ENCODE results near the gene NDUFS1. TPM values are rescaled to one million over a fixed set of nuclear protein-coding genes. Genes with fewer than 3 reads are reported as not detected.
"Not testable (repeated sequence)": the region's sequence is repeated elsewhere in the genome, so short reads cannot be mapped to it uniquely, and the experiment has no call there.

Gene NDUFS1
- total RNA-seq, 2 donors from 2014 or later = 30.9 to 35.2 TPM

- H3K4me3 Mint-ChIP-seq = peak overlapping the region; percentile 98
- not testable (repeated sequence) for ATAC-seq; H3K27me3 Mint-ChIP-seq; H3K9me3 ChIP-seq (ENCODE audit: control insufficient read depth, low read length, poor library complexity, severe bottlenecking); H3K27ac Mint-ChIP-seq; DNase-seq; H3K36me3 Mint-ChIP-seq (ENCODE audit: low read depth)
- H3K4me1 Mint-ChIP-seq = peaks cover 30% of the 10 kb centered on the region
Observed at GRCh38 chr2:206157014-206157413, 2.2 kb downstream of the NDUFS1 start.

- Mint-ChIP-seq H3K4me1 (peaks cover 31% of the 10 kb centered on the region), H3K27me3 (no peaks in the 10 kb centered on the region), H3K27ac (no peak overlapping the region), H3K4me3 (no peak overlapping the region), H3K36me3 (ENCODE audit: low read depth) (peaks cover 16% of the 10 kb centered on the region)
- H3K9me3 ChIP-seq (ENCODE audit: control insufficient read depth, low read length, poor library complexity, severe bottlenecking) = no peaks in the 10 kb centered on the region
- ATAC-seq (no peak), DNase-seq (no peak)
Observed at GRCh38 chr2:206154197-206154596, 5.0 kb downstream of the NDUFS1 start.

- ATAC-seq (no peak), DNase-seq (no peak)
- Mint-ChIP-seq H3K27ac (peak overlapping the region; percentile 66), H3K4me1 (peaks cover 19% of the 10 kb centered on the region), H3K4me3 (no peak overlapping the region), H3K27me3 (no peaks in the 10 kb centered on the region), H3K36me3 (ENCODE audit: low read depth) (peaks cover 19% of the 10 kb centered on the region)
- no peaks in the 10 kb centered on the region for H3K9me3 ChIP-seq (ENCODE audit: control insufficient read depth, low read length, poor library complexity, severe bottlenecking)
Observed at GRCh38 chr2:206150631-206151030, 8.6 kb downstream of the NDUFS1 start.

GRCh38 chr2:206150168-206150567 is 9.1 kb downstream of the NDUFS1 start:
- peak overlapping the region; percentile 66 for H3K27ac Mint-ChIP-seq
- DNase-seq = no peak
- H3K36me3 Mint-ChIP-seq (ENCODE audit: low read depth) = peaks cover 19% of the 10 kb centered on the region
- H3K4me3 Mint-ChIP-seq = no peak overlapping the region
- no peaks in the 10 kb centered on the region for H3K27me3 Mint-ChIP-seq
- no peaks in the 10 kb centered on the region for H3K9me3 ChIP-seq (ENCODE audit: control insufficient read depth, low read length, poor library complexity, severe bottlenecking)
- ATAC-seq = no peak
- H3K4me1 Mint-ChIP-seq = peaks cover 21% of the 10 kb centered on the region

GRCh38 chr2:206149330-206149729 is 9.9 kb downstream of the NDUFS1 start:
- H3K4me1 Mint-ChIP-seq = peaks cover 22% of the 10 kb centered on the region
- H3K36me3 Mint-ChIP-seq (ENCODE audit: low read depth) = peaks cover 20% of the 10 kb centered on the region

GRCh38 chr2:206145665-206146064 is 13.6 kb downstream of the NDUFS1 start:
- Mint-ChIP-seq H3K36me3 (ENCODE audit: low read depth) (peaks cover 12% of the 10 kb centered on the region), H3K27ac (peak overlapping the region; percentile 45), H3K4me3 (no peak overlapping the region), H3K4me1 (peaks cover 7% of the 10 kb centered on the region), H3K27me3 (no peaks in the 10 kb centered on the region)
- no peaks in the 10 kb centered on the region for H3K9me3 ChIP-seq (ENCODE audit: control insufficient read depth, low read length, poor library complexity, severe bottlenecking)
- DNase-seq = no peak
- no peak for ATAC-seq

More at GRCh38 chr2:206149330-206149729, 9.9 kb downstream of the NDUFS1 start:
- H3K27me3 Mint-ChIP-seq = no peaks in the 10 kb centered on the region
- ATAC-seq = no peak
- no peaks in the 10 kb centered on the region for H3K9me3 ChIP-seq (ENCODE audit: control insufficient read depth, low read length, poor library complexity, severe bottlenecking)
- no peak for DNase-seq
- H3K4me3 Mint-ChIP-seq = no peak overlapping the region
- H3K27ac Mint-ChIP-seq = no peak overlapping the region

- no peak overlapping the region for H3K4me3 Mint-ChIP-seq
- no peak overlapping the region for H3K27ac Mint-ChIP-seq
- no peak for ATAC-seq
- H3K36me3 Mint-ChIP-seq (ENCODE audit: low read depth) = peaks cover 5% of the 10 kb centered on the region
- no peaks in the 10 kb centered on the region for H3K9me3 ChIP-seq (ENCODE audit: control insufficient read depth, low read length, poor library complexity, severe bottlenecking)
- no peaks in the 10 kb centered on the region for H3K27me3 Mint-ChIP-seq
- peaks cover 2% of the 10 kb centered on the region for H3K4me1 Mint-ChIP-seq
- no peak for DNase-seq
Observed at GRCh38 chr2:206144383-206144782, 14.9 kb downstream of the NDUFS1 start.

- no peak for DNase-seq
- no peaks in the 10 kb centered on the region for H3K27me3 Mint-ChIP-seq
- ATAC-seq = no peak
- H3K36me3 Mint-ChIP-seq (ENCODE audit: low read depth) = peaks cover 5% of the 10 kb centered on the region
- H3K9me3 ChIP-seq (ENCODE audit: control insufficient read depth, low read length, poor library complexity, severe bottlenecking) = no peaks in the 10 kb centered on the region
- peaks cover 2% of the 10 kb centered on the region for H3K4me1 Mint-ChIP-seq
- no peak overlapping the region for H3K4me3 Mint-ChIP-seq
- H3K27ac Mint-ChIP-seq = no peak overlapping the region
Observed at GRCh38 chr2:206143451-206143850, 15.8 kb downstream of the NDUFS1 start.

GRCh38 chr2:206127656-206128055 is 31.6 kb downstream of the NDUFS1 start:
- ATAC-seq (no peak), DNase-seq (no peak)
- Mint-ChIP-seq H3K4me1 (no peaks in the 10 kb centered on the region), H3K27me3 (no peaks in the 10 kb centered on the region), H3K36me3 (ENCODE audit: low read depth) (no peaks in the 10 kb centered on the region), H3K4me3 (no peak overlapping the region), H3K27ac (no peak overlapping the region)
- H3K9me3 ChIP-seq (ENCODE audit: control insufficient read depth, low read length, poor library complexity, severe bottlenecking) = no peaks in the 10 kb centered on the region

- H3K9me3 ChIP-seq (ENCODE audit: control insufficient read depth, low read length, poor library complexity, severe bottlenecking) = no peaks in the 10 kb centered on the region
- DNase-seq (no peak), ATAC-seq (no peak)
- Mint-ChIP-seq H3K27me3 (no peaks in the 10 kb centered on the region), H3K4me1 (no peaks in the 10 kb centered on the region), H3K27ac (no peak overlapping the region), H3K4me3 (no peak overlapping the region), H3K36me3 (ENCODE audit: low read depth) (peaks cover 2% of the 10 kb centered on the region)
Observed at GRCh38 chr2:206125901-206126300, 33.3 kb downstream of the NDUFS1 start.

- H3K27me3 Mint-ChIP-seq; DNase-seq; H3K4me3 Mint-ChIP-seq; H3K36me3 Mint-ChIP-seq (ENCODE audit: low read depth); ATAC-seq; H3K27ac Mint-ChIP-seq; H3K4me1 Mint-ChIP-seq; H3K9me3 ChIP-seq (ENCODE audit: control insufficient read depth, low read length, poor library complexity, severe bottlenecking): not testable (repeated sequence)
Observed at GRCh38 chr2:206122569-206122968, 36.7 kb downstream of the NDUFS1 start.

- no peak for DNase-seq
- H3K36me3 Mint-ChIP-seq (ENCODE audit: low read depth) = peaks cover 6% of the 10 kb centered on the region
- H3K4me3 Mint-ChIP-seq = no peak overlapping the region
- no peaks in the 10 kb centered on the region for H3K9me3 ChIP-seq (ENCODE audit: control insufficient read depth, low read length, poor library complexity, severe bottlenecking)
- no peak overlapping the region for H3K27ac Mint-ChIP-seq
- no peak for ATAC-seq
- no peaks in the 10 kb centered on the region for H3K4me1 Mint-ChIP-seq
- no peaks in the 10 kb centered on the region for H3K27me3 Mint-ChIP-seq
Observed at GRCh38 chr2:206116278-206116677, 43.0 kb downstream of the NDUFS1 start.

GRCh38 chr2:206115026-206115578 is 44.1 kb downstream of the NDUFS1 start:
- ATAC-seq (no peak), DNase-seq (no peak)
- no peaks in the 10 kb centered on the region for H3K4me1 Mint-ChIP-seq
- no peaks in the 10 kb centered on the region for H3K9me3 ChIP-seq (ENCODE audit: control insufficient read depth, low read length, poor library complexity, severe bottlenecking)
- no peak overlapping the region for H3K4me3 Mint-ChIP-seq
- H3K27ac Mint-ChIP-seq = no peak overlapping the region
- H3K36me3 Mint-ChIP-seq (ENCODE audit: low read depth) = peaks cover under 1% of the 10 kb centered on the region
- no peaks in the 10 kb centered on the region for H3K27me3 Mint-ChIP-seq

- Mint-ChIP-seq H3K4me3 (no peak overlapping the region), H3K36me3 (ENCODE audit: low read depth) (no peaks in the 10 kb centered on the region), H3K27ac (no peak overlapping the region), H3K4me1 (no peaks in the 10 kb centered on the region), H3K27me3 (no peaks in the 10 kb centered on the region)
- no peaks in the 10 kb centered on the region for H3K9me3 ChIP-seq (ENCODE audit: control insufficient read depth, low read length, poor library complexity, severe bottlenecking)
- no peak for ATAC-seq
- DNase-seq = no peak
Observed at GRCh38 chr2:206112846-206113547, 46.2 kb downstream of the NDUFS1 start.

All from T-helper 17 cell (primary cell).